Motor neuron (in vitro differentiated cells): ENCODE results near the gene MAPK8. TPM values are rescaled to one million over a fixed set of nuclear protein-coding genes. Genes with fewer than 3 reads are reported as not detected.

Source experiments
- ATAC-seq, 8 experiments: fragments of 200-7000 bp; cut with Tn5 transposase; replicated peaks in 6 of 8; 2 replicates each; pipeline ENCODE4 v1.8.0; 2021; ENCODE audit warnings: mild to moderate bottlenecking in 8 of 8, moderate library complexity in 8 of 8
- H3K27ac ChIP-seq, 2 donors: fragments of 250-450 bp; sonication (Bioruptor Pico); 2 replicates each; pipeline ENCODE4 v1.9.0; 2021; ENCODE audit warnings: antibody characterized with exemption in 2 of 2, mild to moderate bottlenecking in 2 of 2, moderate library complexity in 1 of 2
- H3K4me1 ChIP-seq, 2 donors: fragments of 250-450 bp; sonication (Bioruptor Pico); replicated peaks in 1 of 2; 2 replicates each; pipeline ENCODE4 v1.6.1; 2021; ENCODE audit warnings: antibody characterized with exemption in 2 of 2, mild to moderate bottlenecking in 2 of 2, moderate library complexity in 1 of 2
- H3K4me3 ChIP-seq, 5 donors: fragments of 250-450 bp; sonication (Bioruptor Pico); 2 replicates each; pipeline ENCODE4 v1.9.0; 2021; ENCODE audit warnings: antibody characterized with exemption in 5 of 5, mild to moderate bottlenecking in 5 of 5, moderate library complexity in 4 of 5
- WGBS, 10 experiments: fragments of 450-650 bp; shearing (Covaris generic); methylation state at CpG; one replicate each; pipeline ENCODE4 v1.0.0; 2022; 5-methylcytosine and 5-hydroxymethylcytosine counted together
- in situ Hi-C, 9 experiments: fragments of 400-800 bp; cut with MboI; loops; one replicate each; pipeline ENCODE4 v1.15.0; 2021; ENCODE audit warnings: low sequenced_read_pairs in 9 of 9, low pct_unique_long_range_greater_than_20kb in 2 of 9; ENCODE audit not compliant: unreplicated experiment in 9 of 9
- total RNA-seq, 8 experiments: library from RNA; unstranded; fragments of 300-600 nt; gene quantifications; 2 replicates each; pipeline versions ENCODE4 v1.2.3 to v1.2.4, GENCODE V29; 2022

The MAPK8 gene
- total RNA-seq, 8 experiments from 2014 or later = 21.2 to 122 (median 68.1) TPM

- 51 to 100% (median 90%) methylated on average over 1 to 2 of the region's 2 CpGs; no CpG with 5 or more reads in 2 of the 10 experiments for WGBS, 10 experiments
Measured at GRCh38 chr10:48377751-48378530, 71.5 kb downstream of the MAPK8 start.

DNA sequence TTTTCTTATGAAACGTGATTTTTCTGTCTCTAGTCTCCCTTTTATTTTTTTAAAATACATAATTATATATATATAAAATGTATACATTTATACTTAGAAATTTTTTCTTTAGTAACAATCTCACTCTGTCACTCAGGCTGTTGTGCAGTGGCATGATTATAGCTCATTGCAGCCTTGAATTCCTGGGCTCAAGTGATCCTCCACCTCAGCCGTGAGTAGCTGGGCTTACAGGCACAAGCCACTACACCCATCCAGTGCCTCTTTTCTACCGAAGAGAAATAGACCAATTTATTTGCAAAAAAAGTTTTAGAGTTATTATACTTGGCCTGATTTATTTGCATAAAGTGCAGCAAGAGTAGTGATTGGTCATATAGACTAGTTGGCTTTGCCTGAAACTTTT, 72.2 kb downstream of the MAPK8 start:
- no peak for ATAC-seq
- WGBS, 10 experiments = 87 to 100% (median 100%) methylated on average over 1 to 3 of the region's 3 CpGs; no CpG with 5 or more reads in 1 of the 10 experiments
- Histone ChIP-seq H3K4me1 (no peaks in the 10 kb centered on the region), H3K27ac (no peak overlapping the region), H3K4me3 (no peak overlapping the region)
- in situ Hi-C loops = no loop called here

More at GRCh38 chr10:48377751-48378530, 71.5 kb downstream of the MAPK8 start:
- no peak overlapping the region for H3K27ac ChIP-seq
- in situ Hi-C loops = no loop called here
- ATAC-seq = no peak
- H3K4me1 ChIP-seq = no peaks in the 10 kb centered on the region
- no peak overlapping the region for H3K4me3 ChIP-seq

- H3K4me1 ChIP-seq = no peaks in the 10 kb centered on the region
- in situ Hi-C loops = no loop called here
- no peak for ATAC-seq
- no peak overlapping the region for H3K27ac ChIP-seq
- H3K4me3 ChIP-seq = no peak overlapping the region
Measured at GRCh38 chr10:48381971-48382370, 75.5 kb downstream of the MAPK8 start.

- Histone ChIP-seq H3K4me1 (no peaks in the 10 kb centered on the region), H3K4me3 (no peak overlapping the region), H3K27ac (no peak overlapping the region)
- in situ Hi-C loops = no loop called here
- no peak for ATAC-seq
Measured at GRCh38 chr10:48382982-48383381, 76.5 kb downstream of the MAPK8 start.

- ATAC-seq = no peak
- no peak overlapping the region for H3K4me3 ChIP-seq
- in situ Hi-C loops = no loop called here
- no peaks in the 10 kb centered on the region for H3K4me1 ChIP-seq
- H3K27ac ChIP-seq = no peak overlapping the region
Measured at GRCh38 chr10:48383393-48383792, 76.9 kb downstream of the MAPK8 start.

DNA sequence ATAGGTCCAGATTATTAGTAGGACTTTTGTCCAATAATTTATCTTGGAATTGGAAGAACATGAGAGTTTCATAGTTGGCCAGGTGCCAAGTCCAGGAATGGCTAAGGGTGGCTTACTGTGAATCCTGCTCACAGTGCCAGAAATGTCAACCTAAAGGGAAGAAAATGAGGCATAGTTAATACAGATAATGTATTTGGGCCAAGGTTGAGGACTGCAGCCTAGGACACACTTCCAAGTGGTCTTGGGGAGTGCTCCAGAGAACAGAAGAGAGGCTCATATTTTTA, 78.2 kb downstream of the MAPK8 start:
- Histone ChIP-seq H3K4me3 (no peak overlapping the region), H3K27ac (no peak overlapping the region), H3K4me1 (no peaks in the 10 kb centered on the region)
- in situ Hi-C loops = no loop called here
- ATAC-seq = no peak

DNA sequence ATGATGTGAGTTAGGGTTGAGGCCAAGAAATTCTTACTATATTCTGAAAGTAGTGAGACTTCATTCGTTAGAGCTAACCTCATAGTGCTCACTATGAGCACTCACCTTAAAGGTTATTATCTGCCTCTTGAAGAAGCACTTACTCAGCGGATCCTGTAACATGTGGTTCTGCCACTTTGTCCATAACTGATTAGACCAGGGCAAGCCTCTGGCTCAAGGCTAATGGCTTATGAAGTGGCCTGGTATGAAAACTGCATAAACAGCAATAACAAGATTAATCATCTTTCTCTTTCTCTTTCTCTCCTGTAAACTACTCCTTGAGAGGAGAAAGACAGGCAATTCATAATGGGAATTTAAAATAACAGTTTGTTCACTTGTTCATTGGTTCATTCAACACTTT, 82.8 kb downstream of the MAPK8 start:
- in situ Hi-C loops = no loop called here
- ATAC-seq = peak in 2 of 8 experiments; percentile 16 to 32
- no peak overlapping the region for H3K4me3 ChIP-seq
- H3K27ac ChIP-seq = no peak overlapping the region
- no peaks in the 10 kb centered on the region for H3K4me1 ChIP-seq
- 78 to 100% (median 100%) methylated on average over 1 to 2 of the region's 2 CpGs; no CpG with 5 or more reads in 1 of the 10 experiments for WGBS, 10 experiments

DNA sequence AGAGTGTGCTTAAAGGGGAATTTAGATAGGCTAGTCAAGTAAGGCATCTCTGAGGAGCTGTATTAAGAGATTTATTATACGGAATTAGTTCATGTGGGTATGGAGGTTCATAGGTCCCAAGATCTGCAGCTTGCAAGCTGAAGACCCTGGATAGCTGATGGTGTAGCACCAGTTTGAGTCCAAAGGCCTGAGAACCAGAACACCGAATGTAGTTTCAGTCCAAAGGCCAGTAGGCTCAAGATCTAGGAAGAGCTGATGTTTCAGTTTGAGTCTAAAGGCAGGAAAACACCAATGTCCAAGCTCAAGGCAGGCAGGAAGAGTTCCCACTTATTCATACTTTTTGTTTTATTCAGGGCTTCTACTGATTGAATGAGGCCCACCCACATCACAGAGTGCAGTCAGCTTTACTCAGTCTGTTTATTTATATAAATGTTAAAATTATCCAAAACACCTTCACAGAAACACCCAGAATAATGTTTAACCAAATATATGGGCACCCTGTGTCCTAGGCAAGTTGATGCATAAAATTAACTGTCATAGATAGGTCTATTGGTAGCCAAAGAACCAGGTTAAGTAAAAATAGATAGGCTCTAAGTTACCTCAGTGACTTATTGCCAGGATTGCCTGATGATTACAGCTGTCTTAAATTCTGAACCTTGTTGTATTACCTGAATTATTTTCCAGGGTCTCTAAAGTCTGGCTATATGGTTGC, 83.5 kb downstream of the MAPK8 start:
- no peak overlapping the region for H3K4me3 ChIP-seq
- in situ Hi-C loops = no loop called here
- no peaks in the 10 kb centered on the region for H3K4me1 ChIP-seq
- no peak for ATAC-seq
- no peak overlapping the region for H3K27ac ChIP-seq
- WGBS, 10 experiments = 75 to 100% (median 100%) methylated on average over 1 to 2 of the region's 2 CpGs; no CpG with 5 or more reads in 1 of the 10 experiments

DNA sequence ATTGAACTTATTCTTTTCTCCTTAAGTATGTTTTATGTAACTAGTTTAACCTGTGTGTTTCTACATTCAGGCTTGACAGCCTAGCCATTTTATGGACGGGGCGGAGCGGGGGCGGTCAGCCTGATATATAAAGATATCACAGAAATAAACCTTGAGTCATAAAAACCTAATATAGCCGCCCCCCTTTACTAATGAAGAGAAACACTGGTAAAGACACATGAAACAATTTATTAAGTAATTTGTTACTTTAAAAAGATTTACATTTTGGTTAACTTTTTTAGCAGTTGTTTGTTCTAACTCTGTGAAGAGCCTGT, 84.0 kb downstream of the MAPK8 start:
- no peak for ATAC-seq

DNA sequence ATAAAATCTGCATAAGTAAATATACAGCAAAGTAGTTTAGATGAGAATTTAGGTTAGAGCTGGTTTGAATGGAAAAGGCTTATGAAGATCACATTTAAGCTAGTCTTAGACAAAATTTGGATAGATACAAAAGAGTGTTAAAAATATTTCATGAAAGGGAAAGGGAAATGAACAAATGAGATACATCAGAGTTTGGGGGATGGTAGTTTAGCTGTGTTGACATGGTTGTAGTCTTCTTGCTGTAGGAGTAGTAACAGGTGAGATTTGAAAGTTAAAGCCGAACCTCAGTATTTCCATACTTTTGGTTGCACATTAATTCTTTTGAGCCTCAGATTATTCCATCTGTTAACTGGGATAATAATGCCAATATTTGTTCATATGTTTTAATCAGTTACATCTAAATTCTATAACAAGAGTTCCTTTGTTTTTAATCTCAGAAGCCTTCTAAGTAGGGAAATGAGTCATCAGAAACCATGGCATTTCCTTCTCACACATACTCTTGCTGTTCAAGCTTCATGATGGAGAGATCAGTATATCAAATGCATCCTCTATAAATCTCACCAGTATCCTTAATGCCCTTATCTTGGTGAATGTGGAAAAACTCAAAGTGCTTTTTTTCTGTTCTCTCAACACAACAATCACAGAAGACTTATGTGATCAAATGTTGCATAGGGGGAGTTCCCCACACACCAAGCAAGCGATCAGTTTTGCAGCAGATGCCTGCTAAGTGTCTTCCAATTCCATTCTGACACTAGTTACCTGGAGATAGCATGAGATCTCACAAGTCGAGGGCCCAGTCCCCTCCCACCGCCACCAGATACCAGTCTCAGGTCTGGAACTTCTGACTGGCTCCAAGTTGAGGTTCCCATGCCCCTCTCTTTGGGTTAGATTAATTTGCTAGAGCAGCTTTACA, 84.7 kb downstream of the MAPK8 start:
- 77 to 100% (median 99%) methylated on average over 1 to 4 of the region's 4 CpGs for WGBS, 10 experiments
- in situ Hi-C loops = no loop called here
- ATAC-seq = no peak
- Histone ChIP-seq H3K27ac (no peak overlapping the region), H3K4me1 (no peaks in the 10 kb centered on the region), H3K4me3 (no peak overlapping the region)

More for the DNA sequence above, 84.0 kb downstream of the MAPK8 start:
- WGBS, 10 experiments = 90 to 100% (median 99%) methylated on average over 4 to 5 of the region's 5 CpGs
- Histone ChIP-seq H3K4me3 (no peak overlapping the region), H3K4me1 (no peaks in the 10 kb centered on the region), H3K27ac (no peak overlapping the region)
- in situ Hi-C loops = no loop called here

DNA sequence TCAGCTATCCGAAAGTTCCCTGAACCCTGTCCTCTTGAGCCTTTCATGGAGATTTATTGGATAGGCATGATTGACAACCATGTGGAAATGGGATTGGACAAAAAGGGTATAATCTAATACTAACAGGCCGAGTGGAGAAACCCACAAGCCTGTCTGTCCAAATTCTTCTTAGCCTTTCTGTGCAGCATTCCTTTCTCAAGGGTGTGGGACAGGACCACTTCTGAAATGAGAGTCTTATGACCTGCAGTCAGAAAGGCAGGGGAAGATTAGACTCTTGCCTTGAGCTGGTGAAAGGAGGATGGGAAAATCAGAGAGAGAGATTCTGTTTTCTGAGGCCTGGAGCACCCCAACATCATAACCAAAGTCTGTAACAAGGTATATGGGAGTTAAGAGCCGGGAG, 85.5 kb downstream of the MAPK8 start:
- Histone ChIP-seq H3K4me3 (no peak overlapping the region), H3K27ac (no peak overlapping the region), H3K4me1 (no peaks in the 10 kb centered on the region)
- ATAC-seq = no peak
- 88 to 100% (median 100%) methylated on average over 1 to 3 of the region's 3 CpGs; no CpG with 5 or more reads in 1 of the 10 experiments for WGBS, 10 experiments
- in situ Hi-C loops = no loop called here

DNA sequence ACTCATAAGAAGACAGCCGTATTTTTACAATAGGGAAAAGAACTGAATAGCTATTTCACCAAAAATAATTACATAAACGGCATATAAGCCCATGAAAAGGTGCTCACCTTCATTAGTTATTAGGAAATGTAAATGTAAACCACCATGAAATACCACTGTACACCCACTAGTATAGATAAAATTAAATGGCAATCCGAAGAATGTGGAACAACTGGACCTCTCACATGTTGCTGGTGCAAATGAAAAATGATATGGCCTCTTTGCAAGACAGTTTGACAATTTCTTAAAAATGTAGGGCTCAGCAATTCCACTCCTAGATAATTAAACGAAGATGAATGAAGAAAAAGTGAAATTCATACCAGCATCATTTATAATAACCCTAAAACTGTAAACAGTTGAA, 91.8 kb downstream of the MAPK8 start:
- Histone ChIP-seq H3K4me3 (no peak overlapping the region), H3K4me1 (peaks cover 16 to 36% of the 10 kb centered on the region in 2 donors), H3K27ac (no peak overlapping the region)
- in situ Hi-C loops = no loop called here
- WGBS, 10 experiments = 65 to 100% (median 91%) methylated on average over 1 to 4 of the region's 4 CpGs
- ATAC-seq = no peak

- Histone ChIP-seq H3K4me1 (peaks cover 16 to 36% of the 10 kb centered on the region in 2 donors), H3K27ac (no peak overlapping the region), H3K4me3 (no peak overlapping the region)
- WGBS, 10 experiments = 58 to 100% (median 78%) methylated on average over 1 to 4 of the region's 5 CpGs; no CpG with 5 or more reads in 2 of the 10 experiments
- ATAC-seq = peak in 6 of 8 experiments; percentile 53 to 79 (median 71)
- in situ Hi-C loops = no loop called here
Measured at GRCh38 chr10:48399056-48399541, 92.6 kb downstream of the MAPK8 start.
